Caco-2 (cell line): Measurements from ENCODE around the gene CYB5RL. TPM values are rescaled to one million over a fixed set of nuclear protein-coding genes. Genes with fewer than 3 reads are reported as not detected.

Experiments used
- BruUV-seq: library from RNA; stranded (reverse); fragments of 400-500 nt; replicated peaks from 2 replicates; lab custom pipeline; 2021; lab: Mats Ljungman, UMichigan
- CTCF ChIA-PET: fragments of 300-600 bp; sonication (Branson Sonifier 250); formaldehyde crosslinking; loops from one replicate; lab custom pipeline; 2022; ENCODE audit warnings: antibody characterized with exemption; lab: Charles Lee
- POLR2A ChIA-PET: fragments of 300-600 bp; sonication (Branson Sonifier 250); formaldehyde crosslinking; loops from one replicate; lab custom pipeline; 2022; ENCODE audit warnings: antibody characterized with exemption; lab: Charles Lee
- DNase-seq, 2 experiments: peaks; one replicate each; pipeline versions ENCODE4 v3.0.0 to v3.0.0-alpha.2; 2020 to 2022
- H3K27me3 ChIP-seq: replicated peaks from 2 replicates; pipeline ENCODE4 v1.6.0; 2011; ENCODE audit warnings: low read length; ENCODE audit not compliant: control insufficient read depth, insufficient read depth
- H3K36me3 ChIP-seq: 2 replicates; pipeline ENCODE4 v1.5.1; 2011; ENCODE audit warnings: low read length; ENCODE audit not compliant: control insufficient read depth, insufficient read depth
- H3K4me1 ChIP-seq: fragments of 250-450 bp; sonication (Bioruptor Pico); 2 replicates; pipeline ENCODE4 v1.5.1; 2020; ENCODE audit warnings: mild to moderate bottlenecking
- H3K4me3 ChIP-seq: 2 replicates; pipeline ENCODE4 v1.5.1; 2011; ENCODE audit warnings: low read depth, mild to moderate bottlenecking, control low read depth, low read length
- H3K9me3 ChIP-seq: fragments of 250-450 bp; sonication (Bioruptor Pico); 2 replicates; pipeline ENCODE4 v1.5.1; 2020; ENCODE audit warnings: mild to moderate bottlenecking, moderate library complexity
- H3K27ac Mint-ChIP-seq: one replicate; pipeline ENCODE4 v1.8.0; 2022; ENCODE audit warnings: mixed read lengths; ENCODE audit not compliant: unreplicated experiment
- H3K27me3 Mint-ChIP-seq: one replicate; pipeline ENCODE4 v1.8.0; 2022; ENCODE audit warnings: mixed read lengths; ENCODE audit not compliant: insufficient read depth, unreplicated experiment
- H3K36me3 Mint-ChIP-seq: one replicate; pipeline ENCODE4 v1.8.0; 2022; ENCODE audit warnings: mild to moderate bottlenecking, mixed read lengths; ENCODE audit not compliant: insufficient read depth, unreplicated experiment
- H3K4me1 Mint-ChIP-seq: one replicate; pipeline ENCODE4 v1.8.0; 2022; ENCODE audit warnings: low read depth, mixed read lengths; ENCODE audit not compliant: unreplicated experiment
- H3K4me3 Mint-ChIP-seq: one replicate; pipeline ENCODE4 v1.8.0; 2022; ENCODE audit warnings: mild to moderate bottlenecking, moderate library complexity, mixed read lengths; ENCODE audit not compliant: unreplicated experiment
- H3K9me3 Mint-ChIP-seq: one replicate; pipeline ENCODE4 v1.8.0; 2022; ENCODE audit warnings: mixed read lengths; ENCODE audit not compliant: unreplicated experiment
- intact Hi-C: fragments of 100-400 bp; cut with micrococcal nuclease; formaldehyde crosslinking; loops from one replicate; pipeline ENCODE4 v1.10.0; 2022; ENCODE audit not compliant: unreplicated experiment
- total RNA-seq: library from RNA; stranded (reverse); gene quantifications from 2 replicates; pipeline ENCODE4 v1.2.3, GENCODE V29; 2022
- TF ChIP-seq, protein P1 (sequence below), 2 experiments: fragments of 200-600 bp in 1 of 2; IDR thresholded peaks; 1 replicate in 1 of 2; 2 replicates in 1 of 2; pipeline versions ENCODE4 v1.5.1 to v1.8.0; 2011 to 2022; ENCODE audit warnings: antibody characterized with exemption in 1 of 2, control low read depth in 1 of 2, inconsistent platforms in 1 of 2, low read depth in 1 of 2, low read length in 1 of 2, mild to moderate bottlenecking in 1 of 2, moderate library complexity in 1 of 2; ENCODE audit not compliant: insufficient read depth in 1 of 2, severe bottlenecking in 1 of 2, unreplicated experiment in 1 of 2

CYB5RL gene
- total RNA-seq, 1 experiment from 2014 or later, result 10.0 TPM

DNA sequence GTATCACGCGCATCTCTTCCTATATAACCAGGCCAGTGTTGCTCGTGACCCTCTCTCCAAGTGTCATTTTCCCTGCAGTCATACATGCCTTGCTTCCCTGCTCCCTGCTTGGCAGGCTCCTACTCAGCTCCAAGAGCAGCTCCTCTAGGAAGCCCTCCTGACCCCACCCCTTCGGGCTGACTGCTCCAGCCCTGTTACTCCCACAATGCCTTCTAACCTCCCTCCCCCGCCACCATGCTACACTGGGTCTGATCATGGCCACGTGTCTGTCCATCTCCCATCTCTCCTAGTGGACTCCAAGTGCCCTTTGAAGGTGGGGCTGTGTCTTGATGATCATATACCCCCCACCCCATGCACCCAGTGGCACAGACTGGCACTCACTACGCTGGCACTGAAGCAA, 44.8 kb upstream of the CYB5RL start:
- Histone ChIP-seq H3K36me3 (no peaks in the 10 kb centered on the region; the same call in none of the 2 replicates), H3K9me3 (no peaks in the 10 kb centered on the region), H3K4me3 (no peak overlapping the region), H3K4me1 (no peaks in the 10 kb centered on the region), H3K27me3 (no peaks in the 10 kb centered on the region)
- H3K4me1 Mint-ChIP-seq, result no peaks in the 10 kb centered on the region
- no peak overlapping the region for H3K4me3 Mint-ChIP-seq
- intact Hi-C loops, result no loop called here
- H3K36me3 Mint-ChIP-seq, result peaks cover 27% of the 10 kb centered on the region
- DNase-seq, result no peak
- H3K27ac Mint-ChIP-seq, result no peak overlapping the region
- CTCF ChIA-PET, result no interaction called here
- POLR2A ChIA-PET, result no interaction called here
- H3K9me3 Mint-ChIP-seq, result no peaks in the 10 kb centered on the region
- no TSS peak for BruUV-seq
- TF ChIP-seq, protein P1, sequence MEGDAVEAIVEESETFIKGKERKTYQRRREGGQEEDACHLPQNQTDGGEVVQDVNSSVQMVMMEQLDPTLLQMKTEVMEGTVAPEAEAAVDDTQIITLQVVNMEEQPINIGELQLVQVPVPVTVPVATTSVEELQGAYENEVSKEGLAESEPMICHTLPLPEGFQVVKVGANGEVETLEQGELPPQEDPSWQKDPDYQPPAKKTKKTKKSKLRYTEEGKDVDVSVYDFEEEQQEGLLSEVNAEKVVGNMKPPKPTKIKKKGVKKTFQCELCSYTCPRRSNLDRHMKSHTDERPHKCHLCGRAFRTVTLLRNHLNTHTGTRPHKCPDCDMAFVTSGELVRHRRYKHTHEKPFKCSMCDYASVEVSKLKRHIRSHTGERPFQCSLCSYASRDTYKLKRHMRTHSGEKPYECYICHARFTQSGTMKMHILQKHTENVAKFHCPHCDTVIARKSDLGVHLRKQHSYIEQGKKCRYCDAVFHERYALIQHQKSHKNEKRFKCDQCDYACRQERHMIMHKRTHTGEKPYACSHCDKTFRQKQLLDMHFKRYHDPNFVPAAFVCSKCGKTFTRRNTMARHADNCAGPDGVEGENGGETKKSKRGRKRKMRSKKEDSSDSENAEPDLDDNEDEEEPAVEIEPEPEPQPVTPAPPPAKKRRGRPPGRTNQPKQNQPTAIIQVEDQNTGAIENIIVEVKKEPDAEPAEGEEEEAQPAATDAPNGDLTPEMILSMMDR (IDR thresholded peaks at IDR 0.05; ENCODE audit: insufficient read depth in 1 of 2, low read depth in 1 of 2, low read length in 1 of 2, severe bottlenecking in 1 of 2, unreplicated experiment in 1 of 2), result no peak
- no peaks in the 10 kb centered on the region for H3K27me3 Mint-ChIP-seq

DNA sequence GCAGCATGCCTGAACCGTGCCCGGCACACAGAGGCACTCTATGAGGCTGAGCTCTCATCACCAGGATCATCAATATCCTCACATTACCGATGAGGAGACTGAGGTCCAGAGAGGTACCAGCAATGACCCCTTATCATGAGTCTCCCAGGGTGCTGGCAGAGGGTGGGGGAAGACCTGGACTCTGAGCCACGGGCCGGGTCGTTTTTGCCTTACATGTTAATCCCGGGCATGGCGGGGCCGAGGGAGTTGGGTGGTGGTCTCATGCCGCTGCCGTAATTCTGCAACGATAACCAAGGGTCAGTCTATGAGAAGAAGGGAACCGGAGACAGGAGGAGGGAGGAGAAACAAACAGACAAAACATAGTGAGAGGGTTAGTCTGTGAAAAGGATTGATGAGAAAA, 43.2 kb upstream of the CYB5RL start:
- Mint-ChIP-seq H3K9me3 (no peaks in the 10 kb centered on the region), H3K4me1 (no peaks in the 10 kb centered on the region), H3K27ac (no peak overlapping the region), H3K4me3 (no peak overlapping the region), H3K27me3 (no peaks in the 10 kb centered on the region), H3K36me3 (peaks cover 26% of the 10 kb centered on the region)
- Histone ChIP-seq H3K4me1 (no peaks in the 10 kb centered on the region), H3K36me3 (no peaks in the 10 kb centered on the region; the same call in none of the 2 replicates), H3K4me3 (no peak overlapping the region), H3K9me3 (no peaks in the 10 kb centered on the region), H3K27me3 (no peaks in the 10 kb centered on the region)
- BruUV-seq, result no TSS peak
- intact Hi-C loops, result no loop called here
- ChIA-PET CTCF (interaction anchor here (0.5 to 0.6 kb wide), 2 partner anchors 246 to 249 kb away, joined by 3 read pairs; no protein-coding TSS in a partner anchor), POLR2A (no interaction called here)
- DNase-seq, result no peak
- TF ChIP-seq, protein P1 (IDR thresholded peaks at IDR 0.05; ENCODE audit: insufficient read depth in 1 of 2, low read depth in 1 of 2, low read length in 1 of 2, severe bottlenecking in 1 of 2, unreplicated experiment in 1 of 2), result no peak

DNA sequence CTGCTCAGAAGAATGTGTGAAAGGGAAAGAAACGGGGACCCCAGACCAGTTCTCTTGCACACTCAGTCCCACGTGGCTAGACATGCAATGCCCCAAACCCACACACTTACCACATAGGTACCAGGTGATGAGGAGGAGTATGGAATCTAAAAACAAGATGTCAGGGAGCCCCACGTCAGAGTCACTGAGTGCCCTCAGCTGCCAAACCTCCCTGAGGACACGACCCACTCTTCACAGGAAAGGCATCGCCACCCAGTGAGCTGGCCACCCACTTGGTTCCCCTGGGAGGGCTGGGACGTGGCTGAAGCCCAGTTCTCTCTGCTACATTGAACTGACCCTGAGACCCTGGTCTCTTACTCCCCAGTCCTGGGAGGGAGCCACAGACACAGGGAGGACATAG, 41.5 kb upstream of the CYB5RL start:
- H3K4me3 Mint-ChIP-seq, result no peak overlapping the region
- Histone ChIP-seq H3K4me3 (no peak overlapping the region), H3K36me3 (no peaks in the 10 kb centered on the region; the same call in 1 of the 2 replicates), H3K27me3 (no peaks in the 10 kb centered on the region), H3K4me1 (no peaks in the 10 kb centered on the region), H3K9me3 (no peaks in the 10 kb centered on the region)
- no peak overlapping the region for H3K27ac Mint-ChIP-seq
- BruUV-seq, result no TSS peak
- no peaks in the 10 kb centered on the region for H3K4me1 Mint-ChIP-seq
- H3K36me3 Mint-ChIP-seq, result peaks cover 34% of the 10 kb centered on the region
- ChIA-PET CTCF (no interaction called here), POLR2A (no interaction called here)
- intact Hi-C loops, result no loop called here
- no peaks in the 10 kb centered on the region for H3K27me3 Mint-ChIP-seq
- H3K9me3 Mint-ChIP-seq, result no peaks in the 10 kb centered on the region
- TF ChIP-seq, protein P1 (IDR thresholded peaks at IDR 0.05; ENCODE audit: insufficient read depth in 1 of 2, low read depth in 1 of 2, low read length in 1 of 2, severe bottlenecking in 1 of 2, unreplicated experiment in 1 of 2), result no peak
- no peak for DNase-seq
